Smooth muscle cell (in vitro differentiated cells): ENCODE results near the gene E2F1. TPM values are rescaled to one million over a fixed set of nuclear protein-coding genes. Genes with fewer than 3 reads are reported as not detected.

Source experiments
- DNase-seq: peaks from one replicate; lab custom pipeline; 2025; ENCODE audit not compliant: unreplicated experiment; lab: John Stamatoyannopoulos, UW
- H2AFZ ChIP-seq: fragments of 200-600 bp; sonication (generic); 2 replicates; pipeline ENCODE4 v1.6.0; 2016; ENCODE audit warnings: antibody characterized with exemption, low read depth, mild to moderate bottlenecking
- H3F3A ChIP-seq: fragments of 200-600 bp; sonication (generic); 2 replicates; pipeline ENCODE4 v1.6.0; 2017; ENCODE audit warnings: antibody characterized with exemption, low read depth
- H3K27ac ChIP-seq: fragments of 200-600 bp; sonication (generic); 2 replicates; pipeline ENCODE4 v1.5.1; 2016; ENCODE audit warnings: low read depth, mild to moderate bottlenecking
- H3K27me3 ChIP-seq: fragments of 200-600 bp; sonication (generic); 2 replicates; pipeline ENCODE4 v1.6.1; 2016; ENCODE audit warnings: low read depth, mild to moderate bottlenecking
- H3K36me3 ChIP-seq: fragments of 200-600 bp; sonication (generic); 2 replicates; pipeline ENCODE4 v1.5.1; 2016; ENCODE audit warnings: low read depth
- H3K4me1 ChIP-seq: fragments of 200-600 bp; sonication (generic); 2 replicates; pipeline ENCODE4 v1.5.1; 2016; ENCODE audit warnings: low read depth
- H3K4me2 ChIP-seq: fragments of 200-600 bp; sonication (generic); 2 replicates; pipeline ENCODE4 v1.6.0; 2016; ENCODE audit warnings: mild to moderate bottlenecking
- H3K4me3 ChIP-seq: fragments of 200-600 bp; sonication (generic); 2 replicates; pipeline ENCODE4 v1.5.1; 2016; ENCODE audit warnings: mild to moderate bottlenecking
- H3K79me2 ChIP-seq: fragments of 200-600 bp; sonication (generic); 2 replicates; pipeline ENCODE4 v1.6.0; 2016; ENCODE audit warnings: low read depth, mild to moderate bottlenecking
- H3K9ac ChIP-seq: fragments of 200-600 bp; sonication (generic); 2 replicates; pipeline ENCODE4 v1.6.0; 2016; ENCODE audit warnings: low read depth
- H3K9me3 ChIP-seq: fragments of 200-600 bp; sonication (generic); replicated peaks from 2 replicates; pipeline ENCODE4 v1.5.1; 2016; ENCODE audit warnings: low read depth
- H4K20me1 ChIP-seq: fragments of 200-600 bp; sonication (generic); 2 replicates; pipeline ENCODE4 v1.6.0; 2016; ENCODE audit warnings: low read depth
- CTCF ChIP-seq: fragments of 200-600 bp; sonication (generic); IDR thresholded peaks from 2 replicates; pipeline ENCODE4 v1.5.1; 2017; ENCODE audit warnings: borderline replicate concordance, mild to moderate bottlenecking, antibody characterized with exemption; ENCODE audit not compliant: insufficient read depth, poor library complexity, severe bottlenecking
- WGBS: methylation state at CpG from one replicate; pipeline ENCODE4 v1.1.7; 2016; ENCODE audit warnings: low lambda C conversion rate; 5-methylcytosine and 5-hydroxymethylcytosine counted together
- polyA plus RNA-seq: library from polyadenylated mRNA; unstranded; fragments of >200 nt; fragmentation: Nextera tagmentation; extraction: Ambion mirVana; gene quantifications from 2 replicates; pipeline ENCODE4 v1.2.1, GENCODE V29; 2016
- total RNA-seq: library from RNA; depleted of rRNA; stranded (reverse); fragments of >200 nt; gene quantifications from 2 replicates; pipeline ENCODE4 v1.2.3, GENCODE V29; 2014

E2F1 gene
- total RNA-seq (5.0 and 6.1 TPM in 2 replicates), polyA plus RNA-seq (17.5 and 19.4 TPM in 2 replicates)

GRCh38 chr20:33686100-33686983 lies at the start of gene E2F1:
Gene E2F1, minus strand, starts transcription at chr20:33686385. Its CDS starts 121 bp downstream, at chr20:33686264.
- WGBS, result 3% methylated on average over 92 of the region's 101 CpGs
- peak; percentile 88 for DNase-seq
- Histone ChIP-seq H3K4me2 (peak within 1 kb of the TSS; percentile 87), H3K4me3 (peak within 1 kb of the TSS; percentile 52), H3K27me3 (no peaks in the 10 kb centered on the region), H3K9ac (no peak within 1 kb of the TSS), H3K4me1 (peaks cover 3% of the 10 kb centered on the region), H3K9me3 (no peaks in the 10 kb centered on the region), H3F3A (peaks cover 27% of the 10 kb centered on the region), H4K20me1 (no peaks in the 10 kb centered on the region), H2AFZ (peak within 1 kb of the TSS; percentile 83), H3K79me2 (peaks cover 8% of the 10 kb centered on the region), H3K36me3 (no peaks in the 10 kb centered on the region), H3K27ac (peak within 1 kb of the TSS; percentile 65)
- TF ChIP-seq CTCF, result peak; percentile 13

- Histone ChIP-seq H3K4me1 (no peaks in the 10 kb centered on the region), H3K27ac (peak overlapping the region; percentile 1), H4K20me1 (no peaks in the 10 kb centered on the region), H3K27me3 (no peaks in the 10 kb centered on the region), H3K79me2 (no peaks in the 10 kb centered on the region), H3K9me3 (no peaks in the 10 kb centered on the region), H3K4me2 (peak overlapping the region; percentile 11), H3K9ac (no peak overlapping the region), H2AFZ (peak overlapping the region; percentile 17), H3F3A (peaks cover 6% of the 10 kb centered on the region), H3K4me3 (no peak overlapping the region), H3K36me3 (no peaks in the 10 kb centered on the region)
- TF ChIP-seq CTCF, result no peak
- DNase-seq, result no peak
- WGBS, result 73% methylated on average over 6 of the region's 6 CpGs
These were observed 47.7 kb upstream of the E2F1 start for GRCh38 chr20:33733654-33734576.

- peak overlapping the region; percentile 11 for H3K9ac ChIP-seq
- 6% methylated on average over 40 of the region's 68 CpGs for WGBS
- peak overlapping the region; percentile 83 for H2AFZ ChIP-seq
These were observed 46.2 kb upstream of the E2F1 start for GRCh38 chr20:33732166-33732970.

More at GRCh38 chr20:33732166-33732970, 46.2 kb upstream of the E2F1 start:
- peak overlapping the region; percentile 22 for H3K27ac ChIP-seq
- peaks cover 6% of the 10 kb centered on the region for H3F3A ChIP-seq
- no peaks in the 10 kb centered on the region for H4K20me1 ChIP-seq
- no peak for TF ChIP-seq CTCF
- H3K79me2 ChIP-seq, result no peaks in the 10 kb centered on the region
- H3K27me3 ChIP-seq, result no peaks in the 10 kb centered on the region
- H3K4me3 ChIP-seq, result peak overlapping the region; percentile 55
- H3K4me2 ChIP-seq, result peak overlapping the region; percentile 88
- no peaks in the 10 kb centered on the region for H3K4me1 ChIP-seq
- peak; percentile 86 for DNase-seq
- H3K36me3 ChIP-seq, result no peaks in the 10 kb centered on the region
- no peaks in the 10 kb centered on the region for H3K9me3 ChIP-seq
